ENCODE results near the gene USP7. TPM values are rescaled to one million over a fixed set of nuclear protein-coding genes. Genes with fewer than 3 reads are reported as not detected.

USP7 gene
- polyA plus RNA-seq, 1 experiment, result 17.2 TPM

- Histone ChIP-seq H3K4me3 (ENCODE audit: low read depth, low read length) (no peak overlapping the region), H3K36me3 (ENCODE audit: control insufficient read depth, insufficient read depth, low read length) (peaks cover 1% of the 10 kb centered on the region; the same call in 1 of the 2 replicates), H3K27me3 (ENCODE audit: control insufficient read depth, insufficient read depth, low read length) (no peaks in the 10 kb centered on the region)
- DNase-seq (ENCODE audit: low read depth), result no peak
- ChIA-PET POLR2A (no interaction called here), CTCF (no interaction called here)
- no peak for TF ChIP-seq CTCF (IDR thresholded peaks at IDR 0.05; ENCODE audit: insufficient read depth, low read depth, low read length)
Measured at GRCh38 chr16:8959921-8960787, 3.6 kb downstream of the USP7 start.

- DNase-seq (ENCODE audit: low read depth), result peak; percentile 39
- ChIA-PET POLR2A (interaction anchor here (0.5 kb wide), 1 partner anchor 94 kb away, joined by 3 read pairs; no protein-coding TSS in a partner anchor), CTCF (interaction anchor here (0.5 to 0.6 kb wide), 2 partner anchors 25 to 26 kb away, joined by 3 read pairs; no protein-coding TSS in a partner anchor)
- TF ChIP-seq CTCF (IDR thresholded peaks at IDR 0.05; ENCODE audit: insufficient read depth, low read depth, low read length), result no peak
- H3K36me3 ChIP-seq (ENCODE audit: control insufficient read depth, insufficient read depth, low read length), result peaks cover 1% of the 10 kb centered on the region; the same call in 1 of the 2 replicates
- no peaks in the 10 kb centered on the region for H3K27me3 ChIP-seq (ENCODE audit: control insufficient read depth, insufficient read depth, low read length)
- no peak overlapping the region for H3K4me3 ChIP-seq (ENCODE audit: low read depth, low read length)
Measured at GRCh38 chr16:8958344-8959167, 5.2 kb downstream of the USP7 start.

- Histone ChIP-seq H3K27me3 (ENCODE audit: control insufficient read depth, insufficient read depth, low read length) (no peaks in the 10 kb centered on the region), H3K36me3 (ENCODE audit: control insufficient read depth, insufficient read depth, low read length) (peaks cover 1% of the 10 kb centered on the region; the same call in 1 of the 2 replicates), H3K4me3 (ENCODE audit: low read depth, low read length) (no peak overlapping the region)
- CTCF ChIA-PET, result no interaction called here
- no peak for DNase-seq (ENCODE audit: low read depth)
- POLR2A ChIA-PET, result no interaction called here
- no peak for TF ChIP-seq CTCF (IDR thresholded peaks at IDR 0.05; ENCODE audit: insufficient read depth, low read depth, low read length)
Measured at GRCh38 chr16:8957509-8958157, 6.1 kb downstream of the USP7 start.

GRCh38 chr16:8957063-8957397 lies 6.7 kb downstream of the USP7 start:
- ChIA-PET CTCF (no interaction called here), POLR2A (no interaction called here)
- Histone ChIP-seq H3K4me3 (ENCODE audit: low read depth, low read length) (no peak overlapping the region), H3K36me3 (ENCODE audit: control insufficient read depth, insufficient read depth, low read length) (peaks cover 1% of the 10 kb centered on the region; the same call in 1 of the 2 replicates), H3K27me3 (ENCODE audit: control insufficient read depth, insufficient read depth, low read length) (no peaks in the 10 kb centered on the region)
- TF ChIP-seq CTCF (IDR thresholded peaks at IDR 0.05; ENCODE audit: insufficient read depth, low read depth, low read length), result no peak
- DNase-seq (ENCODE audit: low read depth), result no peak
